ENCODE results near the gene SF3B2. TPM values are rescaled to one million over a fixed set of nuclear protein-coding genes. Genes with fewer than 3 reads are reported as not detected.
A peak's percentile ranks its signal among the peaks of the same experiment; 100 is the strongest.

Gene SF3B2
- total and polyA plus RNA-seq, 2 donors (not counting 1 experiment from before 2014, with no cell fraction given), result 139 to 205 TPM

GRCh38 chr11:66071381-66071801 lies 19.2 kb downstream of the SF3B2 start:
- ATAC-seq (ENCODE audit: low read depth) (no peak), DNase-seq (no peak)
- CTCF ChIA-PET, result interaction anchor here (0.8 to 7.4 kb wide), 11 partner anchors 8 to 151 kb away, joined by 3 to 98 read pairs (median 4); partner anchors contain the start of gene SF3B2
- no peaks in the 10 kb centered on the region for H3K9me3 ChIP-seq (ENCODE audit: control extremely low read depth in 1 of 3, control insufficient read depth in 2 of 3, insufficient read depth in 1 of 3, low read length in 2 of 3)
- Mint-ChIP-seq H3K4me1 (peaks cover 67% of the 10 kb centered on the region), H3K27me3 (no peaks in the 10 kb centered on the region), H3K9me3 (ENCODE audit: insufficient read depth) (no peaks in the 10 kb centered on the region), H3K27ac (peak overlapping the region; percentile 91), H3K4me3 (peak overlapping the region; percentile 90)
- H4K20me1 ChIP-seq (ENCODE audit: control insufficient read depth, insufficient read depth, low read length, poor library complexity, severe bottlenecking), result peaks cover 42% of the 10 kb centered on the region
- H2AFZ ChIP-seq (ENCODE audit: insufficient read depth, low read depth, low read length, poor library complexity, severe bottlenecking), result peak overlapping the region; percentile 69
- peak overlapping the region; percentile 21 to 57 for H3K27ac ChIP-seq (ENCODE audit: low read length in 2 of 2)
- H3K4me1 ChIP-seq (ENCODE audit: control insufficient read depth in 2 of 2, insufficient read depth in 2 of 2, low read length in 2 of 2), result peaks cover 54 to 55% of the 10 kb centered on the region in 2 donors
- POLR2A ChIA-PET, result interaction anchor here (1.0 to 3.3 kb wide), 4 partner anchors 10 to 44 kb away, joined by 3 to 23 read pairs (median 3); no protein-coding TSS in a partner anchor
- H3K79me2 ChIP-seq (ENCODE audit: control insufficient read depth, insufficient read depth, low read length), result peaks cover 61% of the 10 kb centered on the region
- peak overlapping the region; percentile 91 for H3K4me2 ChIP-seq (replicated peaks; ENCODE audit: low read depth, low read length, poor library complexity, severe bottlenecking)
- WGBS (ENCODE audit: insufficient coverage), result no CpG with 5 or more reads among the region's 2 CpGs
- H3K4me3 ChIP-seq (ENCODE audit: control extremely low read depth in 1 of 5, extremely low read depth in 1 of 5, insufficient read depth in 1 of 5, low read depth in 2 of 5, low read length in 4 of 5), result peak overlapping the region; percentile 66 to 92 (median 76)
- H3K36me3 ChIP-seq (replicated peaks in 1 of 2; ENCODE audit: control extremely low read depth in 1 of 2, control insufficient read depth in 1 of 2, extremely low read depth in 1 of 2, insufficient read depth in 2 of 2, low read length in 1 of 2), result peaks cover 1 to 47% of the 10 kb centered on the region in 2 experiments
- TF ChIP-seq EZH2 (IDR thresholded peaks at IDR 0.05; ENCODE audit: borderline replicate concordance, insufficient read depth, low read depth, low read length, poor library complexity, severe bottlenecking) (no peak), CTCF (IDR thresholded peaks at IDR 0.05) (no peak)
- intact Hi-C loops (cut with micrococcal nuclease), result no loop called here
- H3K9ac ChIP-seq (ENCODE audit: low read length), result peak overlapping the region; percentile 85
- H3K27me3 ChIP-seq (replicated peaks in 1 of 4; ENCODE audit: control extremely low read depth in 1 of 4, control insufficient read depth in 3 of 4, insufficient read depth in 4 of 4, low read length in 3 of 4), result no peaks in the 10 kb centered on the region

- peak overlapping the region in 4 of 5 experiments; percentile 66 to 92 (median 72) for H3K4me3 ChIP-seq (ENCODE audit: control extremely low read depth in 1 of 5, extremely low read depth in 1 of 5, insufficient read depth in 1 of 5, low read depth in 2 of 5, low read length in 4 of 5)
- Mint-ChIP-seq H3K9me3 (ENCODE audit: insufficient read depth) (no peaks in the 10 kb centered on the region), H3K27ac (peak overlapping the region; percentile 74), H3K27me3 (no peaks in the 10 kb centered on the region), H3K4me3 (peak overlapping the region; percentile 90), H3K4me1 (peaks cover 68% of the 10 kb centered on the region)
- intact Hi-C loops (cut with micrococcal nuclease), result no loop called here
- H3K9ac ChIP-seq (ENCODE audit: low read length), result peak overlapping the region; percentile 85
- no CpG with 5 or more reads among the region's 3 CpGs for WGBS (ENCODE audit: insufficient coverage)
- no peak for ATAC-seq (ENCODE audit: low read depth)
- POLR2A ChIA-PET, result interaction anchor here (1.1 to 3.3 kb wide), 2 partner anchors 9 to 44 kb away, joined by 3 to 23 read pairs; no protein-coding TSS in a partner anchor
- H2AFZ ChIP-seq (ENCODE audit: insufficient read depth, low read depth, low read length, poor library complexity, severe bottlenecking), result no peak overlapping the region
- TF ChIP-seq EZH2 (IDR thresholded peaks at IDR 0.05; ENCODE audit: borderline replicate concordance, insufficient read depth, low read depth, low read length, poor library complexity, severe bottlenecking), result no peak
- TF ChIP-seq CTCF (IDR thresholded peaks at IDR 0.05), result no peak
- peak overlapping the region; percentile 91 for H3K4me2 ChIP-seq (replicated peaks; ENCODE audit: low read depth, low read length, poor library complexity, severe bottlenecking)
- no peak for DNase-seq
- H3K79me2 ChIP-seq (ENCODE audit: control insufficient read depth, insufficient read depth, low read length), result peaks cover 68% of the 10 kb centered on the region
- peaks cover 54 to 55% of the 10 kb centered on the region in 2 donors for H3K4me1 ChIP-seq (ENCODE audit: control insufficient read depth in 2 of 2, insufficient read depth in 2 of 2, low read length in 2 of 2)
- H3K9me3 ChIP-seq (ENCODE audit: control extremely low read depth in 1 of 3, control insufficient read depth in 2 of 3, insufficient read depth in 1 of 3, low read length in 2 of 3), result no peaks in the 10 kb centered on the region
- peak overlapping the region in 1 of 2 donors; percentile 57 for H3K27ac ChIP-seq (ENCODE audit: low read length in 2 of 2)
- no peaks in the 10 kb centered on the region for H3K27me3 ChIP-seq (replicated peaks in 1 of 4; ENCODE audit: control extremely low read depth in 1 of 4, control insufficient read depth in 3 of 4, insufficient read depth in 4 of 4, low read length in 3 of 4)
- H3K36me3 ChIP-seq (replicated peaks in 1 of 2; ENCODE audit: control extremely low read depth in 1 of 2, control insufficient read depth in 1 of 2, extremely low read depth in 1 of 2, insufficient read depth in 2 of 2, low read length in 1 of 2), result peaks cover 1 to 45% of the 10 kb centered on the region in 2 experiments
- CTCF ChIA-PET, result interaction anchor here (0.8 to 7.4 kb wide), 7 partner anchors 7 to 150 kb away, joined by 3 to 98 read pairs (median 7); no protein-coding TSS in a partner anchor
- peaks cover 38% of the 10 kb centered on the region for H4K20me1 ChIP-seq (ENCODE audit: control insufficient read depth, insufficient read depth, low read length, poor library complexity, severe bottlenecking)
Measured at GRCh38 chr11:66072081-66072480, 19.9 kb downstream of the SF3B2 start.
